NCI-H146 treated with DMSO at 0.1 percent for 48 hours (cell line): ENCODE results near the gene PRRC2B.
"Not testable (repeated sequence)": the region's sequence is repeated elsewhere in the genome, so short reads cannot be mapped to it uniquely, and the experiment has no call there.

Experiments used
- DNase-seq: peaks from one replicate; lab custom pipeline; 2025; ENCODE audit not compliant: unreplicated experiment; lab: John Stamatoyannopoulos, UW

The PRRC2B gene

GRCh38 chr9:131386281-131386680 is 7.6 kb upstream of the PRRC2B start:
- no peak for DNase-seq

DNA sequence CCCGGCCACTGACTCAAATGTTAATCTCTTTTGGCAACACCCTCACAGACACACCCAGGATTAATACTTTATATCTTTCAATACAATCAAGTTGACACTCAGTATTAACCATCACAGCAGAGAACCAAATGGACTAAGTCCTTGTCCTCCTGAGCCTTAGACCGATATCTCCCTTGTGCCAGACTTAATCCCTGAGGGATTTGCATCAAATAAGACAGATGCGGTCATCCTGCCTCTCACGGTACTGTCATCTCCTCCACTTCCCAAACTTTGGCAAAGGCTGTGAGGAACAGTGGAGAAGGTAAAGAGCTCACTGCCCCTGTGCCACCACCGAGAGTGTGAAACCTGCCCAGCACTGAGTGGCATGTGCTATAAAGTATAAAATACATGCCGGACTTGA is 6.5 kb upstream of the PRRC2B start:
- DNase-seq = no peak

DNA sequence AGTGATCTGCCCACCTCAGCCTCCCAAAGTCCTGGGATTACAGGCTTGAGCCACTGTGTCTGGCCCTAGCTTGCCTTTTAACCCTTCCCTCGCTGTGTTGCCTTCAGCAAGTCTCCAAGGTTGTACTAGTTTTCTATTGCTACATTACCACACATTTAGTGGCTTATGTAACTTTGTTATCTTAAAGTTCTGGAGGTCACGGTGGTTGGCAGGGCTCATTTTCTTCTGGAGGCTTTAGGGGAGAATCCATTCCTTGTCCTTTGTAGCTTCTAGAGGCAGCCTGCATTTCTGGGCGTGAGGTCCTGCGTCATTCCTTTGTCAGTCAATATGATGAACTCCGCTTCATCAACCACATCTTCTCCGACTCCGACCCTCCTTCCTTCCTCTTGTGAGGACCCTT is 2.9 kb upstream of the PRRC2B start:
- DNase-seq = no peak

GRCh38 chr9:131391504-131391903 is 2.4 kb upstream of the PRRC2B start:
- DNase-seq = no peak

DNA sequence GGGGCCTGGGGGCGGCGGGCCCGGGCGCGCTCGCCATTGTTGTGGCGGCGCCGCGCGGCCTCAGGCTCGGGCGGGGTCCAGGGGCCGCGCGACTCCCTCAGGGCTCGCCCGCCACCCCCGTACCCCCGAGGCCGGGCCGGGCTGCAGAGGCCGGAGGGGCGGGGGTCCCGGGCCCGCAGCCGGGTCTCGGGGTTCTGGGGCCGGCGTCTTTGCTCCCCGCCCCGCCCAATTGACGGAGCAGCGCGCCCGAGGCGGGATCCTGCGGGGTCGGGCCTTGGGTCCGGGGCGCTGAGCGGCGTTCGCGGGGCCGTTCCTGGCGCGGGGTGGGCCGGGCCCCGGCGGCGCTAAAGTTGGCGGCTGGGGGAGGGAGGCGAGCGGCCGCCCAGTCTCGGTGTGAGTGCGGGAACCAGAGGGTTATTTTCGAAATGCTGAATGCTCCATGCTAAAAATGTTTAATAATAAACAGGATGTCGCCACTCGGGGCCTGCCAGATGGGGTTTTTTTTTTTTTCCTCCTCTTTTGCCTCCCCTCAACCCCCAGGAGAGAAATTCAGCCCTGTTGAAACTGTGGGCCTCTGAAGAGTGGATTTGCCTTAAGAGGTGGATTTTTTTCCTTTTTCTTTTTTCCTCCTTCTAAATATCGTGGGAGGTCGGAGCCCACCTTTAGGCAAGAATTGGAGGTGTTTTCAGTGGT is 724 bp downstream of the PRRC2B start:
- DNase-seq = no peak

GRCh38 chr9:131395157-131396098 is 1.5 kb downstream of the PRRC2B start:
- no peak for DNase-seq

DNA sequence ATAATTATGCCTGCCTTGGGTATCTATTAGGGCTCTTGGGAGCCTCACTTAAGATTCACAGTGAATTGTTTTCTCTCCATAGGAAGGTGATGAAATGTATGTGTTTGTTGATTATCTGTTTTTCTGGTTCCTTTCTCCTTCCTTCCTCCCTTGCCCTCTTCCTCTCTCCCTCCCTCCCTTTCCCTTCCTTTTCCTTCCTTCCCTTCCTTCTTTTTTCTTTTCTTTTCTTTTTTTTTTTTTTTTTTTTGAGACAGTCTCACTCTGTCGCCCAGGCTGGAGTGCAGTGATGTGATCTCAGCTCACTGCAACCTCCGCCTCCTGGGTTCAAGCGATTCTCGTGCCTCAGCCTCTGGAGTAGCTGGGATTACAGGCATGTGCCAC is 2.2 kb downstream of the PRRC2B start:
- DNase-seq = not testable (repeated sequence)

GRCh38 chr9:131396626-131397025 is 2.7 kb downstream of the PRRC2B start:
- no peak for DNase-seq

GRCh38 chr9:131397100-131397790 is 3.4 kb downstream of the PRRC2B start:
- DNase-seq = peak; percentile 34

- DNase-seq = no peak
These were observed 4.3 kb downstream of the PRRC2B start for GRCh38 chr9:131398204-131398603.

- DNase-seq = no peak
These were observed 6.1 kb downstream of the PRRC2B start for GRCh38 chr9:131399972-131400371.

GRCh38 chr9:131400627-131401026 is 6.7 kb downstream of the PRRC2B start:
- no peak for DNase-seq

- DNase-seq = no peak
These were observed 8.2 kb downstream of the PRRC2B start for GRCh38 chr9:131402073-131402472.

GRCh38 chr9:131402738-131403492 is 9.0 kb downstream of the PRRC2B start:
- DNase-seq = no peak

- DNase-seq = no peak
These were observed 9.5 kb downstream of the PRRC2B start for GRCh38 chr9:131403493-131403773.

GRCh38 chr9:131404581-131404980 is 10.7 kb downstream of the PRRC2B start:
- DNase-seq = no peak

DNA sequence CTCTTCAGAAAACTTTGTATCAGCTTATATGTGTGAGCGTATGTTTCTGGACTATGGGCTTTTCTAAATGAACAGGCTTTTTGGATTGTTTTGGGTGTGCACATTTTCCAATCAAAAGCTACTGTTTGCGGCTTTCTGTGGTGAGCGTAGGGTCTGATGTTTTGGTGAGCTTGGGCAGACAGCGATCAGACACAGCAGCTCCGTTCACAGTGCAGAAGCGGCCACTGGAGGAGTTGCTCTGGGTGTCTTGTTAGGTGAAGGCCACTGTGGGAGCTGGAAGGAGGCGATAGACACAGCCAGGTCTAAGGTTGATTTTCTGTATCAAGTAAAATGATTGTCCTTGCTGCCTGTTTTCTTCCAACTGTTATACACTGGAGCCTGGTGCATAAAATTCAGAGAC is 11.1 kb downstream of the PRRC2B start:
- DNase-seq = no peak

DNA sequence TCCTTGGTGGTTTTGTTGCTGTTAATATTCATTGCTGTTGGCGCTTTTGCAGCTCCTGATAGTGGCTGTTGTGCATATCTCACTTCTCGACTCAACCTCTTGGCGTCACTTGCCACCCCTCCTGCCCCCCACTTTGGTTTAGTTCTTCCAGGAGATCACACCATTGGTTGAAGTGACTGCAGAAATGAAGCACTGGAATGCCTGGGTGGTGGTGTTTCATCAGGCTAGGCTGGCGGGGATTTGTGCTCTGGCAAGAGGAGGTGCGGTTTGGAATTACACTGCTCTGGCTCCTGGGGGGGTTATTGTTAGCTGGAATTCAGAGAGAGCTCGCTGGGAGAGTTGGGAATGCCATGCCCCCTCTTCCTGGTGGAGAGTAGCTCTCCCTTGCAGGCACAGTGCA is 11.5 kb downstream of the PRRC2B start:
- no peak for DNase-seq

DNA sequence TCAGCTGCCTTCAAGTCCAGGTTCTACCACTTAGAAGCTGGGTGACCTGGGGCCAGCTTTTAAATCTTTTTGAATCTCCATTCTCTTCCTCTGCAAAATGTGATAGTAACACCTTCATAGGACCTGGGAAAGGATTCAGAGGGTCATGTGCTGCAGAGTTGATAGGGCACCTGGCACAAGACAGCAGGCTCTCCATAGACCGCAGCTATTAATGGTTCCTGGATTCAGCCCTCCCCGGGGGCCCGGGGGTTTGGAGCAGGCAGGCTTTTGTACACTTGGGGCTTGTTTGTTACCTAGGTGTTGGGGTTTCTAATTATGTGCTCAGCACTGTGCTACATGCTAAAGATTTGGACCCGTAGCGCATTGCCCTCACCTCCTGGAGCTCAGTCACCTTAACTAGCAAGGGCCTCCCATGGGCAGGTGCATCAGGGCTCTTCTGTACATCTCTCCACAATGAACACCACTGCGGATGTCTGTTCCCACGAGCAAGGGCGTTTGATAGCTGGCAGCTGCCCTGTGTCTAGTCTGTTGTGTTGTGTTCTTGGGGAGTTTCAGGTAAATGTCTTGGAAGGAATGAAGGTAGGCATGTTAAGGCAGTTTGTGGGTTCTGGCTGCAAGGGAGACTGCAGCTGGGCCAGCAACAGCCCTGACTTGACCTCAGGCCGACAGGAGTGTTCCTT is 12.1 kb downstream of the PRRC2B start:
- DNase-seq = no peak

- DNase-seq = no peak
These were observed 12.9 kb downstream of the PRRC2B start for GRCh38 chr9:131406563-131407436.
